ENCODE results near the gene KIF26B.

The KIF26B gene

GRCh38 chr1:245207056-245207638, 52.4 kb downstream of the KIF26B start:
- Histone ChIP-seq H3K36me3 (ENCODE audit: insufficient read depth, low read length) (no peaks in the 10 kb centered on the region), H3K27ac (ENCODE audit: low read length) (no peak overlapping the region), H3K79me2 (ENCODE audit: insufficient read depth, low read length) (no peaks in the 10 kb centered on the region), H3K9me3 (ENCODE audit: insufficient read depth, low read length, severe bottlenecking) (peaks cover 21% of the 10 kb centered on the region), H2AFZ (ENCODE audit: low read depth, low read length) (no peak overlapping the region), H3K4me1 (ENCODE audit: insufficient read depth, low read length) (no peaks in the 10 kb centered on the region), H3K4me2 (ENCODE audit: insufficient read depth, low read length) (no peak overlapping the region), H3K9ac (ENCODE audit: low read depth, low read length) (no peak overlapping the region), H3K4me3 (ENCODE audit: low read depth in 1 of 2, low read length in 2 of 2) (no peak overlapping the region), H4K20me1 (ENCODE audit: insufficient read depth, low read length) (no peaks in the 10 kb centered on the region), H3K27me3 (ENCODE audit: insufficient read depth, low read length, poor library complexity) (no peaks in the 10 kb centered on the region)
- TF ChIP-seq EZH2 (IDR thresholded peaks at IDR 0.05; ENCODE audit: borderline replicate concordance, low read depth, low read length, severe bottlenecking) = no peak
- no peak for TF ChIP-seq CTCF (IDR thresholded peaks at IDR 0.05; ENCODE audit: borderline replicate concordance, extremely low read depth, low read length, poor library complexity, severe bottlenecking)
- ATAC-seq (ENCODE audit: insufficient read depth, low read depth) = no peak
- DNase-seq = no peak

- H3K4me1 ChIP-seq (ENCODE audit: insufficient read depth, low read length) = no peaks in the 10 kb centered on the region
- H3K9me3 ChIP-seq (ENCODE audit: insufficient read depth, low read length, severe bottlenecking) = peaks cover 21% of the 10 kb centered on the region
- TF ChIP-seq CTCF (IDR thresholded peaks at IDR 0.05; ENCODE audit: borderline replicate concordance, extremely low read depth, low read length, poor library complexity, severe bottlenecking) (no peak), EZH2 (IDR thresholded peaks at IDR 0.05; ENCODE audit: borderline replicate concordance, low read depth, low read length, severe bottlenecking) (no peak)
- ATAC-seq (ENCODE audit: insufficient read depth, low read depth) (no peak), DNase-seq (no peak)
- H3K27me3 ChIP-seq (ENCODE audit: insufficient read depth, low read length, poor library complexity) = no peaks in the 10 kb centered on the region
- H3K4me2 ChIP-seq (ENCODE audit: insufficient read depth, low read length) = no peak overlapping the region
- H2AFZ ChIP-seq (ENCODE audit: low read depth, low read length) = no peak overlapping the region
- H3K4me3 ChIP-seq (ENCODE audit: low read depth in 1 of 2, low read length in 2 of 2) = no peak overlapping the region
- H3K9ac ChIP-seq (ENCODE audit: low read depth, low read length) = no peak overlapping the region
- H4K20me1 ChIP-seq (ENCODE audit: insufficient read depth, low read length) = no peaks in the 10 kb centered on the region
- no peak overlapping the region for H3K27ac ChIP-seq (ENCODE audit: low read length)
- H3K79me2 ChIP-seq (ENCODE audit: insufficient read depth, low read length) = no peaks in the 10 kb centered on the region
- no peaks in the 10 kb centered on the region for H3K36me3 ChIP-seq (ENCODE audit: insufficient read depth, low read length)
These were observed 53.0 kb downstream of the KIF26B start for GRCh38 chr1:245207801-245208200.

GRCh38 chr1:245209658-245210435, 55.1 kb downstream of the KIF26B start:
- no peaks in the 10 kb centered on the region for H4K20me1 ChIP-seq (ENCODE audit: insufficient read depth, low read length)
- no peak overlapping the region for H3K4me3 ChIP-seq (ENCODE audit: low read depth in 1 of 2, low read length in 2 of 2)
- no peaks in the 10 kb centered on the region for H3K79me2 ChIP-seq (ENCODE audit: insufficient read depth, low read length)
- peaks cover 21% of the 10 kb centered on the region for H3K9me3 ChIP-seq (ENCODE audit: insufficient read depth, low read length, severe bottlenecking)
- no peaks in the 10 kb centered on the region for H3K4me1 ChIP-seq (ENCODE audit: insufficient read depth, low read length)
- DNase-seq = peak; percentile 32
- no peak overlapping the region for H3K9ac ChIP-seq (ENCODE audit: low read depth, low read length)
- no peak overlapping the region for H3K27ac ChIP-seq (ENCODE audit: low read length)
- no peak overlapping the region for H2AFZ ChIP-seq (ENCODE audit: low read depth, low read length)
- peak; percentile 76 for ATAC-seq (ENCODE audit: insufficient read depth, low read depth)
- TF ChIP-seq CTCF (IDR thresholded peaks at IDR 0.05; ENCODE audit: borderline replicate concordance, extremely low read depth, low read length, poor library complexity, severe bottlenecking) = no peak
- no peak for TF ChIP-seq EZH2 (IDR thresholded peaks at IDR 0.05; ENCODE audit: borderline replicate concordance, low read depth, low read length, severe bottlenecking)
- H3K27me3 ChIP-seq (ENCODE audit: insufficient read depth, low read length, poor library complexity) = no peaks in the 10 kb centered on the region
- no peaks in the 10 kb centered on the region for H3K36me3 ChIP-seq (ENCODE audit: insufficient read depth, low read length)
- no peak overlapping the region for H3K4me2 ChIP-seq (ENCODE audit: insufficient read depth, low read length)

Data from DND-41 (cell line).